OCI-LY7 (cell line): ENCODE data around the gene PNLDC1.

ENCODE experiments used
- EZH2phosphoT487 ChIP-seq: fragments of 200-600 bp; sonication (generic); IDR thresholded peaks from 2 replicates; pipeline ENCODE4 v1.6.1; 2018; ENCODE audit warnings: low read depth, borderline replicate concordance, mild to moderate bottlenecking, mixed run types, antibody characterized with exemption, low read length, moderate library complexity, mixed read lengths
- TF ChIP-seq, protein P1 (sequence below): fragments of 200-600 bp; sonication (generic); conservative IDR thresholded peaks from 2 replicates; pipeline ENCODE4 v1.5.1; 2014; ENCODE audit warnings: mild to moderate bottlenecking, antibody characterized with exemption, low read length, moderate library complexity, mixed read lengths

DNA sequence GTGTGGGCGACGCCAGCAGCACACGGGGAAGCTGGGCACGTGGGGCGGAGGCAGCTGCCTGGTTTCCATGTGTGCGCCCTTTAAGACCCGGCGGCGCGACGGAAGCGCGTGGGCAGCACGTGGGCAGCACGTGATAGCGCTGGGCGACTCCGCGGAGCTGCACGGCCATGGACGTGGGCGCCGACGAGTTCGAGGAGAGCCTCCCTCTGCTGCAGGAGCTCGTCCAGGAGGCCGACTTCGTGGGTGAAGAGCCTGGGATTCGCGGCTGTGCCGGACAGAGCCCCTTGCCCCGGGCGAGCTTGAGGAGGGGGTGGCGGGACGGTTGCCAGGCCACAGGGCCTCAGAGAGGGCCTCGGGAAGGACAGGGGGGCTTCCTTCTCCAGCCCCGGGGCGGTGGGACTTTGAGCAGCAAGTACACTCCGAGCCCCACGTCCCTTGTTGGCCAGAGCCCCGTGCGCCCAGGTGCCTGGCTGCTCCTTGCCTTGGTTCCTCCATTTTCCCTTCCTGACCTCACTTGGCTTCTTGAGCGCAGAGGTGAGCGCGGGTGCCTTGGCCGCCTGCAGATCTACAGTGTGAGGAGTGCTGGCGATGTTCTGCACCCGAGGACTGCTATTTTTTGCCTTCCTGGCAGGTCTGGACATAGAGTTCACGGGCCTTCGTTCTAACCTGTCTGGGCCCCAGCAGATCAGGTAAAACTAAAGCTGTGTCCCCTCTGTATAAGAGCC is at the start of gene PNLDC1:
- TF ChIP-seq, protein P1, sequence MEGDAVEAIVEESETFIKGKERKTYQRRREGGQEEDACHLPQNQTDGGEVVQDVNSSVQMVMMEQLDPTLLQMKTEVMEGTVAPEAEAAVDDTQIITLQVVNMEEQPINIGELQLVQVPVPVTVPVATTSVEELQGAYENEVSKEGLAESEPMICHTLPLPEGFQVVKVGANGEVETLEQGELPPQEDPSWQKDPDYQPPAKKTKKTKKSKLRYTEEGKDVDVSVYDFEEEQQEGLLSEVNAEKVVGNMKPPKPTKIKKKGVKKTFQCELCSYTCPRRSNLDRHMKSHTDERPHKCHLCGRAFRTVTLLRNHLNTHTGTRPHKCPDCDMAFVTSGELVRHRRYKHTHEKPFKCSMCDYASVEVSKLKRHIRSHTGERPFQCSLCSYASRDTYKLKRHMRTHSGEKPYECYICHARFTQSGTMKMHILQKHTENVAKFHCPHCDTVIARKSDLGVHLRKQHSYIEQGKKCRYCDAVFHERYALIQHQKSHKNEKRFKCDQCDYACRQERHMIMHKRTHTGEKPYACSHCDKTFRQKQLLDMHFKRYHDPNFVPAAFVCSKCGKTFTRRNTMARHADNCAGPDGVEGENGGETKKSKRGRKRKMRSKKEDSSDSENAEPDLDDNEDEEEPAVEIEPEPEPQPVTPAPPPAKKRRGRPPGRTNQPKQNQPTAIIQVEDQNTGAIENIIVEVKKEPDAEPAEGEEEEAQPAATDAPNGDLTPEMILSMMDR: no peak
- no peak for TF ChIP-seq EZH2phosphoT487
